ENCODE measurements around the gene MAGI2.

The MAGI2 gene

GRCh38 chr7:79353720-79354468 is 99.6 kb downstream of the MAGI2 start:
- no peaks in the 10 kb centered on the region for H3F3A ChIP-seq (ENCODE audit: control insufficient read depth, insufficient read depth)
- H3K4me1 ChIP-seq (ENCODE audit: control insufficient read depth, low read length): no peaks in the 10 kb centered on the region
- no peak overlapping the region for H3K27ac ChIP-seq (ENCODE audit: low read depth, low read length)
- H3K36me3 ChIP-seq (ENCODE audit: control insufficient read depth, low read length): no peaks in the 10 kb centered on the region
- H4K20me1 ChIP-seq (ENCODE audit: control insufficient read depth, insufficient read depth, low read depth, low read length): no peaks in the 10 kb centered on the region
- H3K9me2 ChIP-seq (replicated peaks; ENCODE audit: control insufficient read depth, low read length): no peaks in the 10 kb centered on the region
- no peak overlapping the region for H3K4me2 ChIP-seq (ENCODE audit: low read length)
- no peak overlapping the region for H3K4me3 ChIP-seq (ENCODE audit: low read length)
- no peaks in the 10 kb centered on the region for H3K9me3 ChIP-seq (ENCODE audit: control insufficient read depth, insufficient read depth, low read length)
- no peak for TF ChIP-seq EZH2phosphoT487 (IDR thresholded peaks at IDR 0.05; ENCODE audit: borderline replicate concordance, low read length)
- TF ChIP-seq, protein P1, sequence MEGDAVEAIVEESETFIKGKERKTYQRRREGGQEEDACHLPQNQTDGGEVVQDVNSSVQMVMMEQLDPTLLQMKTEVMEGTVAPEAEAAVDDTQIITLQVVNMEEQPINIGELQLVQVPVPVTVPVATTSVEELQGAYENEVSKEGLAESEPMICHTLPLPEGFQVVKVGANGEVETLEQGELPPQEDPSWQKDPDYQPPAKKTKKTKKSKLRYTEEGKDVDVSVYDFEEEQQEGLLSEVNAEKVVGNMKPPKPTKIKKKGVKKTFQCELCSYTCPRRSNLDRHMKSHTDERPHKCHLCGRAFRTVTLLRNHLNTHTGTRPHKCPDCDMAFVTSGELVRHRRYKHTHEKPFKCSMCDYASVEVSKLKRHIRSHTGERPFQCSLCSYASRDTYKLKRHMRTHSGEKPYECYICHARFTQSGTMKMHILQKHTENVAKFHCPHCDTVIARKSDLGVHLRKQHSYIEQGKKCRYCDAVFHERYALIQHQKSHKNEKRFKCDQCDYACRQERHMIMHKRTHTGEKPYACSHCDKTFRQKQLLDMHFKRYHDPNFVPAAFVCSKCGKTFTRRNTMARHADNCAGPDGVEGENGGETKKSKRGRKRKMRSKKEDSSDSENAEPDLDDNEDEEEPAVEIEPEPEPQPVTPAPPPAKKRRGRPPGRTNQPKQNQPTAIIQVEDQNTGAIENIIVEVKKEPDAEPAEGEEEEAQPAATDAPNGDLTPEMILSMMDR (IDR thresholded peaks at IDR 0.05; ENCODE audit: low read depth, low read length, poor library complexity, severe bottlenecking): no peak
- no peaks in the 10 kb centered on the region for H3K27me3 ChIP-seq (ENCODE audit: control insufficient read depth, low read length)
- no peaks in the 10 kb centered on the region for H3K79me2 ChIP-seq (ENCODE audit: control insufficient read depth, low read length)

DNA sequence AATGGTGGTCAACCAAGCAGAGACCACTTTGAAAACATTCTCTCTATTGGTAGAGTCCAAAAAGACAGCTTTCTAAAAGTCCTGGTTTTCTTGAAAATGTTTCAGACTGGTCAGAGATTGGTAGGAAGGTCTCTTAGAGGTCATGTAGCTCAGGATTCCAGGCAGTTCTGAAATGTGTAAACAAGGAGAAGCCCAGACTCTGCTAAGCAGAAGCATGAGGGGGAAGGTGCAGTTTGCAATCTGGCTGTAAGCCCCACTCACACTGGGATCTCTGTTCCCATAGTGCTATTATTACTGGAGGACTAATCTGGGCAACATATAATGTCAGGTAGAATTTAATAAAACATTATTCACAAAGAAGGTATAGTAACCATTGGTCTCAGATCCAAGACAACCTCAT is 101.1 kb downstream of the MAGI2 start:
- Histone ChIP-seq H3K4me2 (ENCODE audit: low read length) (no peak overlapping the region), H3K4me1 (ENCODE audit: control insufficient read depth, low read length) (no peaks in the 10 kb centered on the region), H3K27me3 (ENCODE audit: control insufficient read depth, low read length) (no peaks in the 10 kb centered on the region), H3F3A (ENCODE audit: control insufficient read depth, insufficient read depth) (no peaks in the 10 kb centered on the region), H3K79me2 (ENCODE audit: control insufficient read depth, low read length) (no peaks in the 10 kb centered on the region), H3K9me3 (ENCODE audit: control insufficient read depth, insufficient read depth, low read length) (no peaks in the 10 kb centered on the region), H3K36me3 (ENCODE audit: control insufficient read depth, low read length) (no peaks in the 10 kb centered on the region), H3K9me2 (replicated peaks; ENCODE audit: control insufficient read depth, low read length) (no peaks in the 10 kb centered on the region), H3K4me3 (ENCODE audit: low read length) (no peak overlapping the region), H4K20me1 (ENCODE audit: control insufficient read depth, insufficient read depth, low read depth, low read length) (no peaks in the 10 kb centered on the region), H3K27ac (ENCODE audit: low read depth, low read length) (no peak overlapping the region)
- TF ChIP-seq EZH2phosphoT487 (IDR thresholded peaks at IDR 0.05; ENCODE audit: borderline replicate concordance, low read length): no peak
- TF ChIP-seq, protein P1 (IDR thresholded peaks at IDR 0.05; ENCODE audit: low read depth, low read length, poor library complexity, severe bottlenecking): no peak

DNA sequence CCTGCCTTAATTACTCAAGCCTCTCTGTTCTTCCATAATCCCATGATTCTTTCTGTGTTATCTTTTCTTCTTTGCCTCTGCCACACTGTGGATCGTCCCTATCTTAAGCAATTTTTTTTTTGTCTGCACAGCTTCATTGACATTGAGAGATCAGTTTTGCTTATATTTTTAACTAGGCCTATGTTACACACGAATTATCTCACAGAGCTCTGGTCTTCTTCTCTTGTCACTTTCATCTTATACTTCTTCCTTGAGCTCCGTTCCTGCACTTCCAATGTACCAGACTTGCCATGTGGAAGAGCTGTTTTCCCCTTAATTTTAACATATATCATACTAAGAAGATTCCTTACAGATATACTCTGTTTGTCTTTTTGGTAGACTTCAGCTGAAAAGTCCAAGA is 106.1 kb downstream of the MAGI2 start:
- Histone ChIP-seq H3K27me3 (ENCODE audit: control insufficient read depth, low read length) (no peaks in the 10 kb centered on the region), H3K9me3 (ENCODE audit: control insufficient read depth, insufficient read depth, low read length) (no peaks in the 10 kb centered on the region), H3K36me3 (ENCODE audit: control insufficient read depth, low read length) (no peaks in the 10 kb centered on the region), H4K20me1 (ENCODE audit: control insufficient read depth, insufficient read depth, low read depth, low read length) (no peaks in the 10 kb centered on the region), H3K4me1 (ENCODE audit: control insufficient read depth, low read length) (no peaks in the 10 kb centered on the region), H3K4me3 (ENCODE audit: low read length) (no peak overlapping the region), H3K4me2 (ENCODE audit: low read length) (no peak overlapping the region), H3K79me2 (ENCODE audit: control insufficient read depth, low read length) (no peaks in the 10 kb centered on the region), H3K27ac (ENCODE audit: low read depth, low read length) (no peak overlapping the region), H3K9me2 (replicated peaks; ENCODE audit: control insufficient read depth, low read length) (no peaks in the 10 kb centered on the region), H3F3A (ENCODE audit: control insufficient read depth, insufficient read depth) (no peaks in the 10 kb centered on the region)
- no peak for TF ChIP-seq EZH2phosphoT487 (IDR thresholded peaks at IDR 0.05; ENCODE audit: borderline replicate concordance, low read length)
- TF ChIP-seq, protein P1 (IDR thresholded peaks at IDR 0.05; ENCODE audit: low read depth, low read length, poor library complexity, severe bottlenecking): no peak
